ENCODE data around the gene DDX50.

Gene DDX50

GRCh38 chr10:68988530-68989316, 87.6 kb downstream of the DDX50 start, which contains the start of gene KIFBP:
Gene KIFBP, plus strand, starts transcription at chr10:68988803. Its CDS starts 30 bp downstream, at chr10:68988833.
- DNase-seq: peak; percentile 97

- DNase-seq: no peak
Observed at GRCh38 chr10:68989317-68989990, 88.3 kb downstream of the DDX50 start.

DNA sequence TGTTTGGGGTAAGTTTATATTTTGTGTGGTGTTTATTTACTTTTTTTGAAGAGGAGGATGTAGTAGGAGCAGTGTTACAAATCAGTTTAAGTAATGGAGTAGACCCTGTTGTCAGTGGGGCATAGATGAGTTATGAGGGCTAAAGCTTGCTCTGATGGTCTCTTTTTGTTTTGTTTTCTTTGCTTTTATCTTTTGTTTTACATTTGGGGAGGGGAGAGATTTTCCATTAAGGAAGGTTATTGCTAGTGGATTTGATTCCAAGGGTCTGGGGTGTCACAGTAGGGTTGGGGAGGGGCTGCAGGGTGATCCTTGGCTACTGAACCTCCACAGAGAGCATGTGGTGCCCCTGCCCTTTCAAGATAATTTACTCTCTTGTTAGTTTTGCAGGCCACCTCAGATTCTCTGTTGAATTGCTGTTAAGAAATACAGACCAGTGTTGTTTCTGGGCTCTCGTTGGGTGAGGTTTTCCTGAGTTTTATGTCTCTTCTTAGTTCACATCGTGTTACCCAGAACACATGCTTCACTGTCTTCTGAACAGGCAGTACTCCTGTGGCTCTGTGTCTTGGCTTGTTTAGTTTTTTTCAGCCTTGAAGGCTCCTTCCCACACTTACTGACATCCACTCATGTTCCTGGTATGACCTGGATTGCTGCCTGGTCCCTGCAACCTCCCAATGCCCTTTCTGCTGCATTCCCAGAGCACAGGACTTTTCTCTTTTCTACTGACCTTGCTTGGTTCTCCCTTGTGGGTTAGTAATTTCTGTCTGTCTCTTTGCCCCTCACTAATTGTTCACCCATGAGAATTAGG, 91.7 kb downstream of the DDX50 start:
- peak; percentile 49 for DNase-seq
